IPS DF 4.7 (cell line): Measurements from ENCODE around the gene ATCAY.
"Not testable (repeated sequence)": the region's sequence is repeated elsewhere in the genome, so short reads cannot be mapped to it uniquely, and the experiment has no call there.

Source experiments
- DNase-seq: peaks from one replicate; pipeline ENCODE4 v3.0.0-alpha.2; 2013; ENCODE audit warnings: low spot score; ENCODE audit errors: extremely low read depth

Gene ATCAY

GRCh38 chr19:3945838-3946237, 65.4 kb downstream of the ATCAY start:
- no peak for DNase-seq

DNA sequence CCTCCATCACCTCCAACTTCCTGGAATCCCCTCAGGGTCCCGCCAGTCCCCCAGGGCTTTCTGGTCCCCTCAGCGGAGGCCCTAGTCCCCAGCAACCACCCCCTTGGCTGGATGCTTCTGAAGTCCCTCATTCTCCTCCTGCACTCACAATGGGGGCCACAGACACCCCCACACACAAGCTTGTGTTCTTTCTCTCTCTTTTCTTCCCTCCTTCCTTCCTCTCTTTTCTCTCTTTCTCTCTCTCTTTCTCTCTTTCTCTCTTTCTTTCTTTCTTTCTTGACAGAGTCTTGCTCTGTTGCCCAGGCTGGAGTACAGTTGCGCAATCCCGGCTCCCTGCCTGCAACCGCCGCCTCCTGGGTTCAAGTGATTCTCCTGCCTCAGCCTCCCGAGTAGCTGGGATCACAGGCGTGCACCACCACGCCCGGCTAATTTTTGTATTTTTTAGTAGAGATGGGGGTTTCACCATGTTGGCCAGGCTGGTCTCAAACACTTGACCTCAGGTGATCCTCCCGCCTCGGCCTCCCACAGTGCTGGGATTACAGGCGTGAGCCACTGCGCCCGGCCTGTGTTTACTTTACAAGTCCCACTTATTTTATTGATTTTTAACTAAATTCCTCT, 66.9 kb downstream of the ATCAY start:
- DNase-seq, result not testable (repeated sequence)

DNA sequence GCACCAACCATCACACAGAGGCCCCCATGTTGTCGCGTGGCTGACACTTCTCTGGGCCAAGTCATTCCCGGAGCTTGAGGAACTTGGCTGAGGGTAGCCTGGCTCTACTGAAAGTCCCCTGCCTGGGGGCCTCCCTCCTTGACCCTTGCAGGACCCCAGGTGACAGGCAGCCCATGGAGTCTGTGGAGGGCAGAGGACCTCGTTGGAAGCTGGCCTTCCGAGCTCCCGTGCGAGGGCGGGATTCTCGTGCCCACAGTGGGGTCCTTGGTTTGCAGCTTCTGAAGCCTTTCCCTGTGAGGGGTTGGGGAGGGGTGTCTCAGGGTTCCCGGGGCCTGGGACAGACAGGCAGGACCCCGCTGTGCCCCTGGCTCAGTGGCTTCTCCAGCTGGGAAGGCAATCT, 68.8 kb downstream of the ATCAY start:
- no peak for DNase-seq

GRCh38 chr19:3949997-3950859, 69.7 kb downstream of the ATCAY start:
- DNase-seq, result no peak

GRCh38 chr19:3950871-3951861, 70.7 kb downstream of the ATCAY start:
- DNase-seq, result no peak

DNA sequence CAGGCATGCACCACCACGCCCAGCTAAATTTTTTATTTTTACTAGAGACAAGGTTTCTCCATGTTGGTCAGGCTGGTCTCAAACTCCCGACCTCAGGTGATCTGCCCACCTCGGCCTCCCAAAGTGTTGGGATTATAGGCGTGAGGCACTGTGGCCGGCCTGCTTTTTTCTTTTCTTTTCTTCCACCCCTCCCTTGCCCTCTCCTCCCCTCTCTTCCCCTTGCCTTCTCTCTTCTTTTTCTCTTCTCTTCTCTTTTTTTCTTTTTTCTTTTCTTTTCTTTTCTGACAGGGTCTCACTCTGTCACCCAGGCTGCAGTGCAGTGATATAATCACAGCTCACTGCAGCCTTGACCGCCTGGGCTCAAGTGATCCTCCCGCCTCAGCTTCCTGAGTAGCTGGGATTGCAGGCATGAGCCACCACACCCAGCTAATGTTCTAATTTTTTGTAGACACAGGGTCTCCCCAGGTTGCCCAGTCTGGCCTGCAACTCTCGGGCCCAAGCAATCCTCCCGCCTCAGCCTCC, 72.3 kb downstream of the ATCAY start:
- DNase-seq, result not testable (repeated sequence)

GRCh38 chr19:3954107-3954506, 73.6 kb downstream of the ATCAY start:
- DNase-seq, result no peak

DNA sequence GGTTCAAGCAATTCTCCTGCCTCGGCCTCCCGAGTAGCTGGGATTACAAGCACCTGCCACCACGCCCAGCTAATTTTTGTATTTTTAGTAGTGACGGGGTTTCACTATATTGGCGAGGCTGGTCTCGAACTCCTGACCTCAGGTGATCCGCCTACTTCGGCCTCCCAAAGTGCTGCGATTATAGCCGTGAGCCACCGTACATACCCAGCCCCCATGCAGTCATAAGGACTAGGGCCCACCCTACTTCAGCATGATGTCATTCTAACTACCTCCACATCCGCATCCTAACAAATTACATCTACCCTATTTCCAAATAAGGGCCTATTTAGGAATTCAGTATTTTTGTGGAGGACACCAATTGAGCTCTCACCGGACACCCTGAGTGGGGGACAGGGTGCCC, 74.8 kb downstream of the ATCAY start:
- DNase-seq, result not testable (repeated sequence)

DNA sequence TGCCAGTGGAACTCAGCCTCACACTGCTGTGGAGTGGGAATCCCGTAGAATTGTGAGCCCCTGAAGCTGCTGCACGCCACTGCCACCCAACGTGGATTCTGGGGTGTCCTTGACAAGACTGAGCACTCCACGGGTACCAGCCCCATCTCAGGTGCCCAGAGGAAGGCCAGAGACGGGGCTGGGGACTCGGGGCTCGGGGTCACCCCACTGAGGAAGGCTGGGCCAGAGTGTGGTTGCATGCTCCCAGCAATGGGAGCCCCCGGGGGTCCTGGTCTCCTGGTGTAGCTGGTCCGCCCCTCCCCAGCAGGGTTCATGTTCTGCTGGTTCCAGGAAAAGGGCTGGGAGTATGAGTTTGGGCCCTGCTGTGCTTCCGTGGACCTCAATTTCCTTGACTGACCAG, 75.2 kb downstream of the ATCAY start:
- no peak for DNase-seq

DNA sequence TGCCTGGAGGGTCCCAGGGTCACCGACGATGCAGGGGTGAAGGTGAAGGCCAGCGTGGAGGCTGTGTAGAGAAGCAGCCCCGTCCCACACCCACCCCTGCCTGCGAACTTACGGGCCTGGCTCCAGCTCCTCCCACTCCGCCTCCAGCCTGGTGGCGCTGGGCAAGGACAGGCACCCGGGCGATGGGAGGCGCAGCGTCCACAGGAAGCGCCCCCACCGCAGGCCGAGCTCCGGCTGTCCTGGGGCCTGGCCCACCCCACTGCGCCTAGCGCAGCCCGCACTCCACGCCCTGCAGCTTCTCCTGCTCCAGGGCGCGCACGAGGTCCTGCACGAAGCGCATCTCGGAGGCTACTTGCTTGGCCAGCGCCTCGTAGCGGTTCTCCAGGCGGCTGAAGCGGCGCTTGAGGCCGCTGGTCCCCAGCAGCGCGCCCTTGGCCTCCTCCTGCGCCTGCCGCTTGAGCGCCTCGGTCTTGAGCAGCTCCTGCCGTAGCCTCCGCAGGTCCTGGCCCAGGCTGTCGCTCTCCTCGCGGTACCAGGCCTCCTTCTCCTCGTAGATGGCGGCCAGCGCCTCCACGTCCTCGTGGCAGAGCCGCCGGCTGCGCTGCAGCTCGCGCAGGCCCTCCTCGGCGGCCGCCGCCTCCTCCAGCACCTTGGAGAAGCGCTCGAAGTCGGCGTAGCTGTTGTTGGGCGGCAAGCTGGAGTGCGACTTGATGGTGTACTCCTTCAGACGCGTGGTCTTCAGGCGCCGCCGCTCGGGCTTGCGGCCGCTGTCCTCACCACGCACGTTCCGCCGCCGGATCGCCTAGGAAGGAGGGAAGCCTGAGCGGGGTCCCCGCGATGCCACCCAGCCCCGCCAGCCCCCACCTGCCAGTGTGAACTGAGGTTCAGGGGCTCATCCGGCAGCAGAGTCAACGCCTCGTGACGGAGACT, 78.6 kb downstream of the ATCAY start:
- no peak for DNase-seq

DNA sequence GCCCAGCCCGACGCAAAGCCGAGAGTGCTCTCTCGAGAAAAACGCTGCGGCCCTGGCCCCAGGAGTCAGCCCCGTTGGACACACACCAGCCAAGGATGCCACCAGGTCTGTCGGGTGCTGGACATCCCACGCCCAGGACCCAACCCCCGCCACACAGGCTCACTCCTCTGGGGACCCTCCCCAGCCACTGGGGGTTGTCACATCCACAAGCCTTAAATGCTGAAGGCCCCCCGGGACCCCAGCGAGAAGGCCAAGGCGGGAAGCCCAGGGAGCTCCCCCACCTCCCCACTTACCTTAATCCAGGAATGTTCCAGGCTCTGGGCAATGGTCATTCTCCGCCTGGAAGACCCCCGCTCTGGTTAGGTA, 79.3 kb downstream of the ATCAY start:
- DNase-seq, result no peak

DNA sequence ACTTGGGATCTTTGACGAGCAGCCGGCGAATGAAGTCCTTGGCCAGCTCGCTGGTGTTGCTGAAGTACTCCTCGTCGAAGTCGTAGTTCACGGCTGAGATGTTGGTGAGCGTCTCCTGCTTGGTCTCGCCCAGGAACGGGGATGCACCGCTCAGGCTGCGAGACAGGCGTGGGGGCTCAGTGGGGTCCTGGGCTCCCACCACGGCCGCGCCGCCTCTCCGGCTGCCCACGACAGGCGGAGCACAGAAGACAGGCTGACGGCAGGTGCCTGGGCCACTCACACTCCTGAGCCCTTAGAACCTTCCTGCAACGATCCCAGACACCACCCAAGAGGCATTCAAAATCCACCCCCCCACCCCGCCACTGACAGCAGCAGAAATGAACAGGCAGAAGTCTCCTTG, 80.5 kb downstream of the ATCAY start:
- no peak for DNase-seq

DNA sequence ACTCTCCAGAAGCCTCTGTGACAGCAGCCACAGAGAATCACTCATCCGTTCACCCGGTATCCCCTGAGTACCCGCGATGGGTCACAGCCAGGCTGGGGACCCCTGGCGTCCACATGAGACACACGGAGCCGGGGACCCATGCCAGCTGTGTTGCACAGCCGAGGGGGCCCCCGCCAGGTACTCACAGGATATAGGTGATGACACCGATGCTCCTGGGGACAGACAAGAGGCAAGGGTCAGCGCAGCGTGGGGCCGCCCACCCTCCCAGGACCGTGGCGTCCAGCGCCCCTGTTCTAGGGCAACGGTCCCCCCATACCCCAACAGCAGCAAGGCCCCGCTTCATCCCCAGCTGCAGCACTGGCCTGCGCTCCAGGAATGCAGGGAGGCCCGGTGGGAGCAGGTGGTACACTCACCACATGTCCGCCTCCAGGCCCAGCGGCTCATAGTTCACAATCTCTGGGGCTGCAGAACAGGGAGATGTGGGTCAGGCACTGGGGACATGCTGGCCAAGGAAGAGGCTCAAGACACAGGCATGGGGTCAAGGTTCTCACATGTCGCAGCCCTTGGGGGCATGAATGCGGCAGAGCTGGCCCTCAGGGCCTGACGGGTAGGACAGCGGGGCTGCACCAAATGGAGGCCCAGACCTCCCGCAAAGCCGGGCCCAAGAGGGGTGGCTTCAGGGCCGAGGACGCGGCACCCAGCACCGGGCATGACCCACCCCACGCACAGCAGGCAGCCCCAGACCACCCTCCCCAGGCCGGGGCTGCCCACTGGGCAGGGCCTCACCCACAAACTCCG, 83.2 kb downstream of the ATCAY start:
- no peak for DNase-seq

- DNase-seq, result no peak
Observed at GRCh38 chr19:3964256-3965194, 84.0 kb downstream of the ATCAY start.

DNA sequence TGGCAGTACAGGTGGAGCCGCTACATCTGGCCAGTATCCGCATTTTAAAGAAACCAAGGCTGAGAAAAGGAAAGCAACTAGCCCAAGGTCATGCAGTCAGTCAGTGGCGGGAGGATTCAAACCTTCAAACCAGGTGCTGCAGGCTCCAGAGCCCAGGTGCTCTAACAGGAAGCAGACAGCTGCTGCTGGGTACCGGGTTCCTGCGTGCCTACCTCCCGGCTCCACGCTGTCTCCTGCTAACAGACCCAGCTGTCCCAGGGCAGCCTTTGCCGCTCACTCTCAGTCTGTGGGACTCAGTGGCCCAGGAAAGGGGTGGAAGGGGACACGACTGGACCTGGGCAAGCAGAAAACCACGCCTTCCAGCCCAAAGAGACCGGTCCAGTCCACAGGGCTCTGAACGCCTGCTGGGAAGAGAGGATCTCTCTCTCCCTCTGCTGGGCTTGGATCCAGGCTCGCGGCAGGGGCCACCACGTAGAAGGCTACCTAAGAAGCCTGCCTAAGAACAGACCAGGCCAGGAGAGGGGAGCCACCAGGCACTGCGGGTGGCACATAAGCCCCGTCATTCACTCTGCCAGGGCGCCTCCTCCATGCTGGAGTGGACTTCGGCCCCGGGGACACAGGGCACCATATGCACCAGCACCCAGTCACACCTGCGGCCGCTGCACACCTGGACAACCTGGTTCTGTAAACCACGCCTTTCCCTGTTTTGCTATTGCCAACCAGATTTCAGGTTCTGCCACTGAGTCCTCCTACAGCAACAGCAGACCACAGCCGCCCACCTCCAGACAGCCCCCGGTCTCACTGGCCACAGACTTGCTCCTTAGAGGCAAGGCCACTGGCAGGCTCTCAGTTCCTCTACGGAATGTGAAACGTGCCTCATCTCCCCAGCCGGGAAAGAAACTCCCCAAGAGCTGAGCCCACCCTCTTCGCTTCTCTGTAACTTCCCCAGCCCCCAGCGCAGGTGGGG, 85.8 kb downstream of the ATCAY start:
- DNase-seq, result no peak

DNA sequence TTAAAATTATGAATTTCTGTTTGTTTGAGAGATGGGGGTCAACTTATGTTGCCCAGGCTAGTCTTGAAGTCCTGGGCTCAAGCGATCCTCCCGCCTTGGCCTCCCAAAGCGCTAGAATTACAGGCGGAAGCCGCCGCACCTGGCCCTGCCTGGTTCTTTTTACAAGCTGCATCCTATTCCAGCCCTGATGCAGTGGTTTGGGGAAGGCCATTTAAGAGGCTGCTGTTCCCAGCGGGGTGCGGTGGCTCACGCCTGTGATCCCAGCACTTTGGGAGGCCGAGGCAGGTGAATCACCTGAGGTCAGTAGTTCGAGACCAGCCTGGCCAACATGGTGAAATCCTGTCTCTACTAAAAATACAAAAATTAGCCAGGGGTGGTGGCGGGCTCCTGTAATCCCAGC, 87.5 kb downstream of the ATCAY start:
- DNase-seq, result not testable (repeated sequence)
